Pancreas (tissue), 10 donors: ENCODE data around the gene PALLD. TPM values are rescaled to one million over a fixed set of nuclear protein-coding genes. Genes with fewer than 3 reads are reported as not detected.

Experiments used
- ATAC-seq, 4 donors: fragments of 200-7000 bp; cut with Tn5 transposase; one replicate each; pipeline versions ENCODE4 v1.8.0 to v1.9.1; 2020; ENCODE audit warnings: mild to moderate bottlenecking in 4 of 4, moderate library complexity in 4 of 4
- DNase-seq, 6 donors: peaks; one replicate each; pipeline ENCODE4 v3.0.0-alpha.2; 2020
- FAIRE-seq: peaks from 2 replicates; lab custom pipeline; 2012; peaks lifted over from hg19 to GRCh38; lab: Jason Lieb, UNC
- H3K27ac ChIP-seq, 4 donors: fragments of 200-600 bp; sonication (generic); 1 replicate in 3 of 4; 2 replicates in 1 of 4; pipeline versions ENCODE4 v1.5.0 to v1.8.0; 2020
- H3K27me3 ChIP-seq, 4 donors: fragments of 200-600 bp; one replicate each; pipeline ENCODE4 v1.8.0; 2021
- H3K36me3 ChIP-seq, 3 donors: fragments of 200-600 bp; sonication (generic) in 1 of 3; one replicate each; pipeline versions ENCODE4 v1.5.0 to v1.8.0; 2020 to 2021
- H3K4me1 ChIP-seq, 3 donors: fragments of 200-600 bp; one replicate each; pipeline ENCODE4 v1.8.0; 2021
- H3K4me3 ChIP-seq, 4 donors: fragments of 200-600 bp; sonication (generic) in 2 of 4; one replicate each; pipeline versions ENCODE4 v1.5.0 to v1.8.0; 2020 to 2021
- H3K9me3 ChIP-seq, 4 donors: fragments of 200-600 bp; one replicate each; pipeline ENCODE4 v1.8.0; 2021
- CTCF ChIP-seq, 4 donors: fragments of 200-600 bp; sonication (generic) in 3 of 4; IDR thresholded peaks; one replicate each; pipeline versions ENCODE4 v1.5.0 to v1.8.0; 2021; ENCODE audit warnings: antibody characterized with exemption in 4 of 4
- WGBS, 2 donors: extraction: QIAGEN DNeasy Blood & Tissue Kit; methylation state at CpG; one replicate each; pipeline ENCODE4 v1.1.7; 2013; 5-methylcytosine and 5-hydroxymethylcytosine counted together
- intact Hi-C, 3 donors: fragments of 100-400 bp; cut with DNase I; formaldehyde crosslinking; loops; one replicate each; pipeline versions ENCODE4 v1.11.1 to v1.14.2; 2022
- polyA plus RNA-seq, 2 donors: library from polyadenylated mRNA; stranded (reverse); fragments of 200-250 nt; gene quantifications; one replicate each; pipeline ENCODE4 v1.2.3, GENCODE V29; 2013
- total RNA-seq, 6 donors: library from RNA; stranded (reverse); fragmentation: NEBNext Ultra II Directional in 4 of 6; extraction: Animal tissue kit (Norgen Biotek cat#: 25700) in 4 of 6; gene quantifications; one replicate each; pipeline versions ENCODE4 v1.2.1 to v1.2.4, GENCODE V29; 2021 to 2023
- donor health status: healthy with polysubstance abuse.
- donor health status: DM: no; HTN: no; CAD: no; lungs with moderate emphysema.
- donor health status: DM: no; HTN: no; CAD: no.
- donor health status: control.
- donor health status: control.
- donor health status: Bipolar disorder and iron deficiency.
- donor health status: DM: yes; HTN: yes; CAD: no.
- donor health status: DM: no; HTN: no; CAD: no.
- donor health status: DM: no; HTN: no; CAD: no.
- donor health status: DM: yes; HTN: yes; CAD: no.

PALLD gene
- total and polyA plus RNA-seq, 8 donors, result 4.4 to 44.2 (median 14.1) TPM

GRCh38 chr4:168573870-168574269, 77.0 kb downstream of the PALLD start:
- Histone ChIP-seq H3K4me3 (no peak overlapping the region), H3K36me3 (no peaks in the 10 kb centered on the region), H3K27ac (no peak overlapping the region), H3K27me3 (peaks cover 0 to 4% (median 0%) of the 10 kb centered on the region in 4 donors), H3K9me3 (no peaks in the 10 kb centered on the region), H3K4me1 (peaks cover 0 to 2% (median 0%) of the 10 kb centered on the region in 3 donors)
- no peak for ATAC-seq
- intact Hi-C loops, result no loop called here
- no peak for FAIRE-seq
- no peak for DNase-seq
- 72 to 82% methylated on average over 3 of the region's 3 CpGs for WGBS, 2 donors
- no peak for TF ChIP-seq CTCF (IDR thresholded peaks at IDR 0.05)

GRCh38 chr4:168574581-168575295, 77.9 kb downstream of the PALLD start:
- Histone ChIP-seq H3K9me3 (no peaks in the 10 kb centered on the region), H3K27me3 (peaks cover 0 to 4% (median 0%) of the 10 kb centered on the region in 4 donors), H3K4me3 (no peak overlapping the region), H3K4me1 (no peaks in the 10 kb centered on the region), H3K27ac (no peak overlapping the region), H3K36me3 (no peaks in the 10 kb centered on the region)
- no peak for FAIRE-seq
- intact Hi-C loops, result no loop called here
- no peak for ATAC-seq
- no peak for DNase-seq
- 73 to 77% methylated on average over 5 of the region's 5 CpGs for WGBS, 2 donors
- TF ChIP-seq CTCF (IDR thresholded peaks at IDR 0.05), result no peak

- peaks cover 0 to 4% (median 0%) of the 10 kb centered on the region in 4 donors for H3K27me3 ChIP-seq
- no peak for FAIRE-seq
- H3K36me3 ChIP-seq, result no peaks in the 10 kb centered on the region
- TF ChIP-seq CTCF (IDR thresholded peaks at IDR 0.05), result no peak
- no peak overlapping the region for H3K4me3 ChIP-seq
- no peak overlapping the region for H3K27ac ChIP-seq
- WGBS, 2 donors, result 93 to 98% methylated on average over 2 of the region's 2 CpGs
- H3K9me3 ChIP-seq, result no peaks in the 10 kb centered on the region
- intact Hi-C loops, result no loop called here
- no peaks in the 10 kb centered on the region for H3K4me1 ChIP-seq
- no peak for DNase-seq
- ATAC-seq, result no peak
These were observed 78.6 kb downstream of the PALLD start for GRCh38 chr4:168575473-168575872.

- no peak for TF ChIP-seq CTCF (IDR thresholded peaks at IDR 0.05)
- Histone ChIP-seq H3K4me3 (no peak overlapping the region), H3K36me3 (no peaks in the 10 kb centered on the region), H3K27me3 (peaks cover 0 to 4% (median 0%) of the 10 kb centered on the region in 4 donors), H3K27ac (no peak overlapping the region), H3K9me3 (no peaks in the 10 kb centered on the region), H3K4me1 (no peaks in the 10 kb centered on the region)
- intact Hi-C loops, result no loop called here
- DNase-seq (no peak), FAIRE-seq (no peak), ATAC-seq (no peak)
- 64 to 73% methylated on average over 5 of the region's 5 CpGs for WGBS, 2 donors
These were observed 80.8 kb downstream of the PALLD start for GRCh38 chr4:168577624-168578023.

- WGBS, 2 donors, result 91 to 100% methylated on average over 2 of the region's 2 CpGs
- ATAC-seq (no peak), DNase-seq (no peak), FAIRE-seq (no peak)
- Histone ChIP-seq H3K4me1 (no peaks in the 10 kb centered on the region), H3K27me3 (no peaks in the 10 kb centered on the region), H3K4me3 (no peak overlapping the region), H3K36me3 (no peaks in the 10 kb centered on the region), H3K9me3 (no peaks in the 10 kb centered on the region), H3K27ac (no peak overlapping the region)
- no peak for TF ChIP-seq CTCF (IDR thresholded peaks at IDR 0.05)
- intact Hi-C loops, result no loop called here
These were observed 83.4 kb downstream of the PALLD start for GRCh38 chr4:168580228-168580627.
